K562 (cell line): ENCODE measurements around the gene MYL9. TPM values are rescaled to one million over a fixed set of nuclear protein-coding genes. Genes with fewer than 3 reads are reported as not detected.

Experiments
- ATAC-seq: fragments of 200-7000 bp; cut with Tn5 transposase; 3 replicates; pipeline ENCODE4 v1.9.1; 2020; ENCODE audit warnings: moderate library complexity
- BruUV-seq: library from RNA; stranded (reverse); fragments of 400-500 nt; replicated peaks from 2 replicates; lab custom pipeline; 2021; lab: Mats Ljungman, UMichigan
- CTCF ChIA-PET: fragments of 300-600 bp; formaldehyde crosslinking; extraction: SDS; loops from one replicate; lab custom pipeline; 2021; ENCODE audit warnings: low intra/inter-chr PET ratio; lab: Yijun Ruan, JAX
- POLR2A ChIA-PET: fragments of 300-600, 350-650 bp; sonication (Branson Sonifier 250); formaldehyde crosslinking; extraction: SDS; loops from one replicate; lab custom pipeline; 2021; ENCODE audit warnings: antibody characterized with exemption, inconsistent platforms; lab: Yijun Ruan, JAX
- DNase-seq, 4 experiments: peaks; one replicate each; pipeline versions ENCODE4 v3.0.0 to v3.0.0-alpha.2; 2011 to 2018; ENCODE audit warnings: low spot score in 3 of 4, mixed read lengths in 3 of 4; ENCODE audit errors: extremely low read depth in 1 of 4
- FAIRE-seq: peaks from 2 replicates; lab custom pipeline; 2011; peaks lifted over from hg19 to GRCh38; lab: Jason Lieb, UNC
- H2AFZ ChIP-seq: 2 replicates; pipeline ENCODE4 v1.6.0; 2011; ENCODE audit warnings: low read depth, low read length, control low read depth, inconsistent platforms
- H3K27ac ChIP-seq: fragments of 200-600 bp; 3 replicates; pipeline ENCODE4 v1.8.0; 2011; ENCODE audit warnings: low read depth, mild to moderate bottlenecking, control low read depth, inconsistent platforms, low read length, moderate library complexity, mixed read lengths; ENCODE audit errors: extremely low read depth
- H3K27me3 ChIP-seq, 2 experiments: fragments of 300-600 bp in 1 of 2; 2 replicates in 1 of 2; 3 replicates in 1 of 2; pipeline versions ENCODE4 v1.6.0 to v1.8.0; 2011; ENCODE audit warnings: inconsistent platforms in 2 of 2, low read length in 2 of 2, mild to moderate bottlenecking in 1 of 2, mixed read lengths in 1 of 2, moderate library complexity in 1 of 2; ENCODE audit not compliant: control insufficient read depth in 2 of 2, insufficient read depth in 2 of 2
- H3K36me3 ChIP-seq: fragments of 300-600 bp; 3 replicates; pipeline ENCODE4 v1.8.0; 2011; ENCODE audit warnings: mild to moderate bottlenecking, low read length, inconsistent platforms; ENCODE audit not compliant: control insufficient read depth, insufficient read depth
- H3K4me1 ChIP-seq, 2 experiments: fragments of 200-600 bp in 1 of 2; replicated peaks in 1 of 2; 2 replicates in 1 of 2; 3 replicates in 1 of 2; pipeline versions ENCODE4 v1.5.1 to v1.8.0; 2011; ENCODE audit warnings: inconsistent platforms in 2 of 2, low read length in 2 of 2, mild to moderate bottlenecking in 1 of 2, mixed read lengths in 1 of 2, moderate library complexity in 1 of 2; ENCODE audit not compliant: control insufficient read depth in 2 of 2, insufficient read depth in 2 of 2
- H3K4me2 ChIP-seq: 2 replicates; pipeline ENCODE4 v1.6.1; 2011; ENCODE audit warnings: low read length, control low read depth, inconsistent platforms, mixed read lengths; ENCODE audit not compliant: insufficient read depth
- H3K4me3 ChIP-seq: fragments of 200-600 bp; sonication (generic), shearing (Covaris generic); 2 replicates; pipeline ENCODE4 v1.5.1; 2016; ENCODE audit warnings: control low read depth, inconsistent platforms
- H3K79me2 ChIP-seq: fragments of 200-600 bp; 3 replicates; pipeline ENCODE4 v1.8.0; 2011; ENCODE audit warnings: low read length, inconsistent platforms; ENCODE audit not compliant: control insufficient read depth, insufficient read depth
- H3K9ac ChIP-seq, 2 experiments: 2 replicates each; pipeline versions ENCODE4 v1.6.0 to v1.6.1; 2011; ENCODE audit warnings: low read depth in 2 of 2, low read length in 2 of 2, control low read depth in 1 of 2, inconsistent platforms in 1 of 2, mild to moderate bottlenecking in 1 of 2, mixed read lengths in 1 of 2; ENCODE audit not compliant: insufficient read depth in 1 of 2
- H3K9me1 ChIP-seq: one replicate; pipeline ENCODE4 v1.6.0; 2011; ENCODE audit warnings: inconsistent platforms, mild to moderate bottlenecking, low read length, moderate library complexity; ENCODE audit not compliant: control insufficient read depth, insufficient read depth
- H3K9me3 ChIP-seq: replicated peaks from 2 replicates; pipeline ENCODE4 v1.5.1; 2011; ENCODE audit warnings: low read depth, low read length, inconsistent platforms; ENCODE audit not compliant: control insufficient read depth, insufficient read depth
- H4K20me1 ChIP-seq: replicated peaks from 2 replicates; pipeline ENCODE4 v1.6.1; 2011; ENCODE audit warnings: low read length, inconsistent platforms, mixed read lengths; ENCODE audit not compliant: control insufficient read depth, insufficient read depth
- BMI1 ChIP-seq: fragments of 150-350 bp; IDR thresholded peaks from 2 replicates; pipeline ENCODE4 v1.6.1; 2014; ENCODE audit warnings: low read length
- BRD4 ChIP-seq: fragments of 200-600 bp; sonication (generic); IDR thresholded peaks from 2 replicates; pipeline ENCODE4 v1.6.1; 2017; ENCODE audit warnings: inconsistent platforms
- CREM ChIP-seq: IDR thresholded peaks from 2 replicates; pipeline ENCODE4 v1.6.1; 2014; ENCODE audit warnings: antibody characterized with exemption, low read depth
- ESRRB ChIP-seq: fragments of 250-450 bp; sonication (Bioruptor Pico); IDR thresholded peaks from 2 replicates; pipeline ENCODE4 v1.5.0; 2020; ENCODE audit warnings: mild to moderate bottlenecking, moderate library complexity, borderline replicate concordance
- FOXA3 ChIP-seq, 2 experiments: fragments of 450-650 bp in 1 of 2; sonication (generic) in 1 of 2; formaldehyde crosslinking; IDR thresholded peaks in 1 of 2; conservative IDR thresholded peaks in 1 of 2; 2 replicates each; pipeline versions ENCODE4 v1.4.0 to v1.8.0; 2020 to 2022; ENCODE audit warnings: mild to moderate bottlenecking in 2 of 2, missing genetic modification reagents in 1 of 2
- HNRNPK ChIP-seq: fragments of 200-400 bp; formaldehyde crosslinking; IDR thresholded peaks from one replicate; pipeline ENCODE4 v1.6.1; 2018; ENCODE audit warnings: mild to moderate bottlenecking, low read depth, low read length; ENCODE audit not compliant: poor library complexity, severe bottlenecking
- ILF3 ChIP-seq: fragments of 450-650 bp; IDR thresholded peaks from 2 replicates; pipeline ENCODE4 v1.6.1; 2018; ENCODE audit warnings: antibody characterized with exemption, mild to moderate bottlenecking, moderate library complexity, borderline replicate concordance
- ZBTB1 ChIP-seq: sonication (generic); formaldehyde crosslinking; IDR thresholded peaks from 2 replicates; pipeline ENCODE4 v1.8.1; 2023; ENCODE audit warnings: missing genetic modification reagents, low read depth, mild to moderate bottlenecking, borderline replicate concordance
- ZBTB11 ChIP-seq, 3 experiments: fragments of 200-800 bp in 1 of 3; fragments of 250-450 bp in 1 of 3; fragments of 450-650 bp in 1 of 3; sonication (Bioruptor Pico) in 1 of 3; sonication (Bioruptor generic) in 1 of 3; formaldehyde crosslinking in 1 of 3; IDR thresholded peaks; 2 replicates each; pipeline versions ENCODE4 v1.6.1 to v1.8.0; 2016 to 2022; ENCODE audit warnings: mild to moderate bottlenecking in 2 of 3, missing genetic modification characterization in 2 of 3, missing compliant biosample characterization in 1 of 3, moderate library complexity in 1 of 3
- ZBTB5 ChIP-seq: fragments of 450-650 bp; IDR thresholded peaks from 2 replicates; pipeline ENCODE4 v1.6.1; 2017; ENCODE audit warnings: antibody characterized with exemption
- ZNF3 ChIP-seq: fragments of 250-450 bp; sonication (Bioruptor Pico); IDR thresholded peaks from 2 replicates; pipeline ENCODE4 v1.5.0; 2021; ENCODE audit warnings: mild to moderate bottlenecking, moderate library complexity
- ZNF431 ChIP-seq: sonication (generic); formaldehyde crosslinking; IDR thresholded peaks from 2 replicates; pipeline ENCODE4 v1.8.0; 2022; ENCODE audit warnings: mild to moderate bottlenecking, missing genetic modification reagents
- ZNF639 ChIP-seq, 2 experiments: fragments of 200-800 bp in 1 of 2; sonication (Bioruptor generic) in 1 of 2; sonication (generic) in 1 of 2; formaldehyde crosslinking in 1 of 2; IDR thresholded peaks in 1 of 2; conservative IDR thresholded peaks in 1 of 2; 2 replicates each; pipeline versions ENCODE4 v1.5.0 to v1.6.1; 2016 to 2020; ENCODE audit warnings: missing compliant biosample characterization in 1 of 2, missing genetic modification characterization in 1 of 2, missing genetic modification reagents in 1 of 2
- WGBS: fragments of 100-300 bp; shearing (Covaris generic); methylation state at CpG from one replicate; pipeline ENCODE4 v1.1.6; 2016; ENCODE audit warnings: low coverage, mixed read lengths; ENCODE audit not compliant: insufficient coverage; ENCODE audit errors: missing lambda C conversion rate; 5-methylcytosine and 5-hydroxymethylcytosine counted together
- in situ Hi-C: fragments of 300-500 bp; cut with MboI; formaldehyde crosslinking; loops from 4 replicates; pipeline ENCODE4 v1.15.0; 2018; ENCODE audit warnings: inconsistent platforms, mixed read lengths
- intact Hi-C: fragments of 100-400 bp; cut with micrococcal nuclease; formaldehyde crosslinking; loops from 2 replicates; pipeline ENCODE4 v1.14.2; 2022
- polyA plus RNA-seq, 8 experiments: library from polyadenylated mRNA; depleted of rRNA in 4 of 8; stranded (reverse) in 5 of 8; unstranded in 3 of 8; fragments of >200 nt; fragmentation: Nextera tagmentation in 2 of 8; fragmentation: Illumina TruSeq in 1 of 8; extraction: Ambion mirVana in 2 of 8; extraction: Trizol in 1 of 8; gene quantifications; 2 replicates each; pipeline versions ENCODE4 v1.2.1 to v1.2.3, GENCODE V29; 2011 to 2014; ENCODE audit warnings: inconsistent platforms in 1 of 8, missing spikeins in 1 of 8
- total RNA-seq, 7 experiments: library from RNA; depleted of rRNA in 6 of 7; stranded (reverse); fragments of >200 nt in 6 of 7; fragmentation: Illumina TruSeq in 2 of 7; extraction: Trizol in 2 of 7; gene quantifications; 2 replicates each; pipeline versions ENCODE4 v1.2.1 to v1.2.3, GENCODE V29; 2011 to 2021; ENCODE audit warnings: low replicate concordance in 1 of 7

The MYL9 gene
- total and polyA plus RNA-seq, 9 of the 15 experiments (the other 6 are each of a cell fraction or from before 2014, with no cell fraction given): 0.11 to 3.2 (median 0.81) TPM; not detected in 1

GRCh38 chr20:36546111-36546736, 4.9 kb downstream of the MYL9 start:
- whole genome bisulfite sequencing: 64% methylated on average over 13 of the region's 14 CpGs
- H3K36me3 ChIP-seq: no peaks in the 10 kb centered on the region
- H3K9me1 ChIP-seq: no peaks in the 10 kb centered on the region
- DNase-seq: peak in 1 of 4 experiments; percentile 55
- no peak overlapping the region; the same call in 1 of the 2 replicates for H2AFZ ChIP-seq
- H3K79me2 ChIP-seq: no peaks in the 10 kb centered on the region
- ChIA-PET POLR2A (interaction anchor here (1.0 to 1.1 kb wide), 2 partner anchors 9 to 23 kb away, joined by 4 read pairs; no protein-coding TSS in a partner anchor), CTCF (interaction anchor here (0.5 kb wide), 1 partner anchor 54 kb away, joined by 3 read pairs; no protein-coding TSS in a partner anchor)
- intact Hi-C loops (loop anchor here (10.0 kb wide), 1 partner anchor 111 kb away; no protein-coding TSS in a partner anchor), in situ Hi-C loops (loop anchor here (10.0 kb wide), 1 partner anchor 1471 kb away; no protein-coding TSS in a partner anchor)
- peaks cover 0 to 54% of the 10 kb centered on the region in 2 experiments; a peak in 3 of 5 replicates for H3K4me1 ChIP-seq
- FAIRE-seq: no peak
- no peak overlapping the region for H3K4me2 ChIP-seq
- H3K9me3 ChIP-seq: no peaks in the 10 kb centered on the region
- no peak overlapping the region for H3K27ac ChIP-seq
- no peaks in the 10 kb centered on the region for H4K20me1 ChIP-seq
- no TSS peak for BruUV-seq
- H3K27me3 ChIP-seq: no peaks in the 10 kb centered on the region
- H3K9ac ChIP-seq: peak overlapping the region in 1 of 2 experiments; percentile 80; a peak in 2 of 4 replicates
- no peak for ATAC-seq
- no peak overlapping the region for H3K4me3 ChIP-seq
- TF ChIP-seq ZNF639 (CRISPR knock-in tag; conservative IDR thresholded peaks at IDR 0.05 in 1 of 2, IDR thresholded peaks at IDR 0.05 in 1 of 2) (no peak), FOXA3 (CRISPR knock-in tag; conservative IDR thresholded peaks at IDR 0.05 in 1 of 2, IDR thresholded peaks at IDR 0.05 in 1 of 2) (no peak), HNRNPK (no peak), CREM (no peak), ZBTB1 (no peak), BMI1 (no peak), ZNF3 (CRISPR knock-in tag) (no peak), ZBTB5 (no peak), ESRRB (CRISPR knock-in tag) (no peak), ILF3 (no peak), ZBTB11 (CRISPR knock-in tag; IDR thresholded peaks at IDR 0.05) (no peak), BRD4 (no peak), ZNF431 (CRISPR knock-in tag) (no peak)
